Panc1 (cell line): ENCODE data around the gene DNASE1L1.

Experiments
- CTCF ChIP-seq: fragments of 450-650 bp; IDR thresholded peaks from 2 replicates; pipeline ENCODE4 v1.5.1; 2017; ENCODE audit warnings: mild to moderate bottlenecking
- TCF7L2 ChIP-seq: IDR thresholded peaks from 2 replicates; pipeline ENCODE4 v1.6.1; 2011; ENCODE audit warnings: mild to moderate bottlenecking, low read depth, low read length, inconsistent platforms
- TF ChIP-seq, protein P1 (sequence below), 2 experiments: IDR thresholded peaks; 2 replicates each; pipeline ENCODE4 v1.6.1; 2011 to 2012; ENCODE audit warnings: low read depth in 2 of 2, control low read depth in 1 of 2, low read length in 1 of 2, mild to moderate bottlenecking in 1 of 2, moderate library complexity in 1 of 2; ENCODE audit not compliant: insufficient read depth in 1 of 2

- no peak for TF ChIP-seq TCF7L2
- TF ChIP-seq CTCF = no peak
- TF ChIP-seq, protein P1, sequence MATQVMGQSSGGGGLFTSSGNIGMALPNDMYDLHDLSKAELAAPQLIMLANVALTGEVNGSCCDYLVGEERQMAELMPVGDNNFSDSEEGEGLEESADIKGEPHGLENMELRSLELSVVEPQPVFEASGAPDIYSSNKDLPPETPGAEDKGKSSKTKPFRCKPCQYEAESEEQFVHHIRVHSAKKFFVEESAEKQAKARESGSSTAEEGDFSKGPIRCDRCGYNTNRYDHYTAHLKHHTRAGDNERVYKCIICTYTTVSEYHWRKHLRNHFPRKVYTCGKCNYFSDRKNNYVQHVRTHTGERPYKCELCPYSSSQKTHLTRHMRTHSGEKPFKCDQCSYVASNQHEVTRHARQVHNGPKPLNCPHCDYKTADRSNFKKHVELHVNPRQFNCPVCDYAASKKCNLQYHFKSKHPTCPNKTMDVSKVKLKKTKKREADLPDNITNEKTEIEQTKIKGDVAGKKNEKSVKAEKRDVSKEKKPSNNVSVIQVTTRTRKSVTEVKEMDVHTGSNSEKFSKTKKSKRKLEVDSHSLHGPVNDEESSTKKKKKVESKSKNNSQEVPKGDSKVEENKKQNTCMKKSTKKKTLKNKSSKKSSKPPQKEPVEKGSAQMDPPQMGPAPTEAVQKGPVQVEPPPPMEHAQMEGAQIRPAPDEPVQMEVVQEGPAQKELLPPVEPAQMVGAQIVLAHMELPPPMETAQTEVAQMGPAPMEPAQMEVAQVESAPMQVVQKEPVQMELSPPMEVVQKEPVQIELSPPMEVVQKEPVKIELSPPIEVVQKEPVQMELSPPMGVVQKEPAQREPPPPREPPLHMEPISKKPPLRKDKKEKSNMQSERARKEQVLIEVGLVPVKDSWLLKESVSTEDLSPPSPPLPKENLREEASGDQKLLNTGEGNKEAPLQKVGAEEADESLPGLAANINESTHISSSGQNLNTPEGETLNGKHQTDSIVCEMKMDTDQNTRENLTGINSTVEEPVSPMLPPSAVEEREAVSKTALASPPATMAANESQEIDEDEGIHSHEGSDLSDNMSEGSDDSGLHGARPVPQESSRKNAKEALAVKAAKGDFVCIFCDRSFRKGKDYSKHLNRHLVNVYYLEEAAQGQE (IDR thresholded peaks at IDR 0.05; ENCODE audit: insufficient read depth in 1 of 2, low read depth in 2 of 2, low read length in 1 of 2) = peak in 1 of 2 experiments; percentile 18; a peak in 1 of 4 replicates
These were observed 29.2 kb upstream of the DNASE1L1 start for GRCh38 chrX:154437971-154438893.
